ENCODE data around the gene PRSS57. TPM values are rescaled to one million over a fixed set of nuclear protein-coding genes. Genes with fewer than 3 reads are reported as not detected.
"Not testable (repeated sequence)": the region's sequence is repeated elsewhere in the genome, so short reads cannot be mapped to it uniquely, and the experiment has no call there.

Gene PRSS57
- total and polyA plus RNA-seq, 2 of the 8 experiments (the other 6 are each of a cell fraction or from before 2014, with no cell fraction given) = not detected

- TF ChIP-seq CTBP2 (IDR thresholded peaks at IDR 0.05; ENCODE audit: borderline replicate concordance, insufficient read depth, insufficient read length, low read length) (no peak), KDM5A (IDR thresholded peaks at IDR 0.05; ENCODE audit: low read length) (no peak), EZH2 (IDR thresholded peaks at IDR 0.05; ENCODE audit: low read depth, low read length, severe bottlenecking) (no peak)
Observed at GRCh38 chr19:741506-742131, 46.4 kb upstream of the PRSS57 start (continued).

DNA sequence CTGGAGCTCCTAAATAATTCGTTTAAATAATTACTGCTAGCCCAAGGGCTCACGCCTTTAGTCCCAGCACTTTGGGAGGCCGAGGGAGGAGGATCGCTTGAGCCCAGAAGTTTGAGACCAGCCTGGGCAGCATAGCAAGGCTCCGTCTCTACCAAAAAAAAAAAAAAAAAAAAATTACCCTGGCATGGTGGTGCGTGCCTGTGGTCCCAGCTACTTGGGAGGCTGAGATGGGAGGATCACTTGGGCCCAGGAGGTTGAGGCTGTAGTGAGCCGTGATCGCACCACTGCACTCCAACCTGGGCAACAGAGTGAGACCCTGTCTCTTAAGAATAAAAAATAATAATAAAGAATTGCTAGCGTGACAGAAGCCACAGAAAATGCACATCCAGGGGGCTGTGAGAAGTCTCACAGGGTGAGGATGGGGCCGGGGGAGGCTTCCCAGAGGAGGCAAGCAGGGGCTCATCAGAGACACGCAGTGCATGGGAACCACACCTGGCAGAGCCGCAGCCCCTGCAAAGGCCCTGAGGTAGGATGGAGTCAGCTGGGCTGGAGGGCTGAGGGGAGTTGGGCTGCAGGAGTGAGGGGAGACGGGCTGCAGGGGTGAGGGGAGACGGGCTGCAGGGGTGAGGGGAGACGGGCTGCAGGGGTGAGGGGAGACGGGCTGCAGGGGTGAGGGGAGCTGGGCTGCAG lies 45.7 kb upstream of the PRSS57 start:
- H3K79me1 ChIP-seq (ENCODE audit: low read depth, low read length); H2AFZ ChIP-seq (ENCODE audit: low read length); H4K91ac ChIP-seq (replicated peaks; ENCODE audit: insufficient read length, low read length); H2BK120ac ChIP-seq (replicated peaks; ENCODE audit: low read depth, low read length); H4K20me1 ChIP-seq (replicated peaks in 1 of 2; ENCODE audit: control insufficient read depth in 1 of 2, insufficient read depth in 2 of 2, low read length in 2 of 2); H3K4ac ChIP-seq (replicated peaks; ENCODE audit: insufficient read length, low read depth, low read length); H3K23me2 ChIP-seq (ENCODE audit: low read depth, low read length); H2BK5ac ChIP-seq (ENCODE audit: low read depth, low read length); H3K4me1 ChIP-seq (replicated peaks in 1 of 4; ENCODE audit: control insufficient read depth in 3 of 4, insufficient read depth in 4 of 4, low read length in 3 of 4); H3K9ac ChIP-seq (replicated peaks in 1 of 4; ENCODE audit: extremely low read depth in 1 of 4, low read depth in 3 of 4, low read length in 3 of 4); H2BK12ac ChIP-seq (ENCODE audit: low read depth, low read length); DNase-seq (ENCODE audit: low read depth in 1 of 2, low spot score in 2 of 2); H3K9me3 ChIP-seq (ENCODE audit: insufficient read depth in 2 of 2, low read depth in 1 of 2, low read length in 1 of 2); H3K23ac ChIP-seq (ENCODE audit: insufficient read length); H3K4me3 ChIP-seq (ENCODE audit: extremely low read depth in 1 of 4, insufficient read depth in 2 of 4, low read depth in 3 of 4, low read length in 4 of 4); H4K5ac ChIP-seq (ENCODE audit: insufficient read length, low read depth, low read length); H3K36me3 ChIP-seq (ENCODE audit: control insufficient read depth in 2 of 4, insufficient read depth in 4 of 4, low read length in 3 of 4); H3K27ac ChIP-seq (ENCODE audit: low read depth, low read length); H3K27me3 ChIP-seq (replicated peaks in 1 of 4; ENCODE audit: control insufficient read depth in 3 of 4, extremely low read depth in 1 of 4, insufficient read depth in 3 of 4, low read length in 3 of 4); H2BK20ac ChIP-seq (ENCODE audit: low read length); H2BK15ac ChIP-seq (ENCODE audit: low read length); H3K56ac ChIP-seq (replicated peaks; ENCODE audit: insufficient read length, low read depth, low read length); H2AK5ac ChIP-seq (ENCODE audit: low read depth, low read length); H3K14ac ChIP-seq (ENCODE audit: insufficient read length); H3K18ac ChIP-seq (ENCODE audit: extremely low read depth, low read length); H4K8ac ChIP-seq (ENCODE audit: extremely low read depth, insufficient read depth, low read length); H3K4me2 ChIP-seq (ENCODE audit: insufficient read depth in 1 of 2, low read depth in 2 of 2, low read length in 2 of 2); H3K79me2 ChIP-seq (ENCODE audit: control insufficient read depth in 1 of 2, insufficient read depth in 2 of 2, low read length in 2 of 2); FAIRE-seq: not testable (repeated sequence)
- POLR2A ChIA-PET (ENCODE audit: partially characterized antibody) = interaction anchor here (1.2 to 2.4 kb wide), 4 partner anchors 9 to 57 kb away, joined by 3 to 7 read pairs (median 3); no protein-coding TSS in a partner anchor
- CTCF ChIA-PET (ENCODE audit: partially characterized antibody) = interaction anchor here (0.7 to 2.7 kb wide), 17 partner anchors 8 to 1735 kb away, joined by 3 to 17 read pairs (median 3); partner anchors contain the start of genes FSTL3 and PALM
- 91% methylated on average over 10 of the region's 16 CpGs; no CpG with 5 or more reads in 1 of the 2 experiments for WGBS, 2 experiments (ENCODE audit: extremely low coverage in 1 of 2, insufficient coverage in 1 of 2, insufficient read length in 1 of 2, insufficient replicate concordance in 2 of 2, low coverage in 1 of 2, low lambda C conversion rate in 2 of 2, missing lambda C conversion rate in 1 of 2)

All from H1 (cell line).